Rectal smooth muscle tissue (tissue), 1 donor: ENCODE results near the gene KCNG1.

ENCODE experiments used
- H3K27ac ChIP-seq: one replicate; pipeline ENCODE4 v1.7.0; 2013; ENCODE audit warnings: low read depth, low read length, inconsistent platforms
- H3K27me3 ChIP-seq: one replicate; pipeline ENCODE4 v1.7.0; 2013; ENCODE audit warnings: low read length; ENCODE audit not compliant: control insufficient read depth, insufficient read depth
- H3K36me3 ChIP-seq: one replicate; pipeline ENCODE4 v1.7.0; 2013; ENCODE audit warnings: low read length; ENCODE audit not compliant: control insufficient read depth, insufficient read depth
- H3K4me1 ChIP-seq: one replicate; pipeline ENCODE4 v1.7.0; 2013; ENCODE audit warnings: low read length; ENCODE audit not compliant: control insufficient read depth, insufficient read depth
- H3K4me3 ChIP-seq: one replicate; pipeline ENCODE4 v1.7.0; 2013; ENCODE audit warnings: low read length
- H3K9ac ChIP-seq: one replicate; pipeline ENCODE4 v1.7.0; 2013; ENCODE audit warnings: low read length

Gene KCNG1

GRCh38 chr20:51019656-51020592 is 3.0 kb downstream of the KCNG1 start:
- no peaks in the 10 kb centered on the region for H3K4me1 ChIP-seq
- H3K27me3 ChIP-seq, result peaks cover 26% of the 10 kb centered on the region
- H3K27ac ChIP-seq, result no peak overlapping the region
- H3K36me3 ChIP-seq, result no peaks in the 10 kb centered on the region
- H3K9ac ChIP-seq, result no peak overlapping the region
- H3K4me3 ChIP-seq, result no peak overlapping the region

- Histone ChIP-seq H3K4me1 (no peaks in the 10 kb centered on the region), H3K27me3 (peaks cover 18% of the 10 kb centered on the region), H3K4me3 (no peak overlapping the region), H3K27ac (no peak overlapping the region), H3K36me3 (no peaks in the 10 kb centered on the region), H3K9ac (no peak overlapping the region)
Measured at GRCh38 chr20:51017251-51017650, 5.7 kb downstream of the KCNG1 start.

GRCh38 chr20:51016521-51016920 is 6.4 kb downstream of the KCNG1 start:
- no peaks in the 10 kb centered on the region for H3K4me1 ChIP-seq
- H3K9ac ChIP-seq, result no peak overlapping the region
- H3K27me3 ChIP-seq, result peaks cover 11% of the 10 kb centered on the region
- no peaks in the 10 kb centered on the region for H3K36me3 ChIP-seq
- no peak overlapping the region for H3K4me3 ChIP-seq
- H3K27ac ChIP-seq, result no peak overlapping the region

GRCh38 chr20:51014797-51015722 is 7.8 kb downstream of the KCNG1 start:
- Histone ChIP-seq H3K4me3 (no peak overlapping the region), H3K27ac (no peak overlapping the region), H3K4me1 (no peaks in the 10 kb centered on the region), H3K36me3 (no peaks in the 10 kb centered on the region), H3K9ac (no peak overlapping the region), H3K27me3 (peaks cover under 1% of the 10 kb centered on the region)

- Histone ChIP-seq H3K27ac (no peak overlapping the region), H3K9ac (no peak overlapping the region), H3K27me3 (peaks cover 3% of the 10 kb centered on the region), H3K36me3 (no peaks in the 10 kb centered on the region), H3K4me3 (no peak overlapping the region), H3K4me1 (no peaks in the 10 kb centered on the region)
Measured at GRCh38 chr20:51013577-51014330, 9.2 kb downstream of the KCNG1 start.

- Histone ChIP-seq H3K4me3 (no peak overlapping the region), H3K9ac (no peak overlapping the region), H3K27ac (no peak overlapping the region), H3K27me3 (peaks cover 3% of the 10 kb centered on the region), H3K4me1 (no peaks in the 10 kb centered on the region), H3K36me3 (no peaks in the 10 kb centered on the region)
Measured at GRCh38 chr20:51012357-51012756, 10.6 kb downstream of the KCNG1 start.

- Histone ChIP-seq H3K27me3 (peaks cover 3% of the 10 kb centered on the region), H3K9ac (no peak overlapping the region), H3K4me1 (no peaks in the 10 kb centered on the region), H3K4me3 (no peak overlapping the region), H3K36me3 (no peaks in the 10 kb centered on the region), H3K27ac (no peak overlapping the region)
Measured at GRCh38 chr20:51011479-51011878, 11.4 kb downstream of the KCNG1 start.

GRCh38 chr20:51010932-51011331 is 12.0 kb downstream of the KCNG1 start:
- Histone ChIP-seq H3K36me3 (no peaks in the 10 kb centered on the region), H3K9ac (no peak overlapping the region), H3K27me3 (peaks cover 3% of the 10 kb centered on the region), H3K4me1 (no peaks in the 10 kb centered on the region), H3K4me3 (no peak overlapping the region), H3K27ac (no peak overlapping the region)

- H3K4me3 ChIP-seq, result no peak overlapping the region
- H3K27ac ChIP-seq, result no peak overlapping the region
- no peaks in the 10 kb centered on the region for H3K4me1 ChIP-seq
- no peaks in the 10 kb centered on the region for H3K36me3 ChIP-seq
- no peak overlapping the region for H3K9ac ChIP-seq
- peaks cover 3% of the 10 kb centered on the region for H3K27me3 ChIP-seq
Measured at GRCh38 chr20:51010043-51010365, 12.9 kb downstream of the KCNG1 start.

GRCh38 chr20:51009303-51010042 is 13.4 kb downstream of the KCNG1 start:
- no peak overlapping the region for H3K27ac ChIP-seq
- H3K36me3 ChIP-seq, result no peaks in the 10 kb centered on the region
- peaks cover 3% of the 10 kb centered on the region for H3K27me3 ChIP-seq
- H3K9ac ChIP-seq, result no peak overlapping the region
- H3K4me3 ChIP-seq, result no peak overlapping the region
- H3K4me1 ChIP-seq, result no peaks in the 10 kb centered on the region

GRCh38 chr20:51008718-51009117 is 14.2 kb downstream of the KCNG1 start:
- Histone ChIP-seq H3K27ac (no peak overlapping the region), H3K9ac (no peak overlapping the region), H3K4me1 (no peaks in the 10 kb centered on the region), H3K36me3 (no peaks in the 10 kb centered on the region), H3K27me3 (peaks cover 3% of the 10 kb centered on the region), H3K4me3 (no peak overlapping the region)
